NCI-H1105 treated with DMSO at 0.1 percent for 48 hours (cell line): ENCODE results near the gene NOL7.

Experiments
- DNase-seq: peaks from one replicate; lab custom pipeline; 2025; lab: John Stamatoyannopoulos, UW

NOL7 gene

DNA sequence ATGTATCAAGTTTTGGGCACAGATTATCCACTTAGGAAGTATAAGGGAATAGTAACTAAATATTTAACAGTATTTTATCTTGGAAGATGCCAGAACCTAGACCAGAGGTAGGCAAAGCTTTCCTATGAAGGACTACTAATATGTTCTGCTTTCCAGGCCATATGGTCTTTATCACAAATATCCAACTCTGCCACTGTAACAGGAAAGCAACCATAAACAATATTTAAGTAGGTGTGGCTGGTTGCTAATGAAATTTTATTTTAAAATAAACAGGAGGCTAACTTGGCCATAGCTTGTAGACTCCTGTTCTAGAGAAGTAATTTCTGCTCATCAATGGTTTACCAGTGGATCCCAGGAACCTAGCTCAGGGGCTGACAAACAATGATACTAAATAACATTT lies 39.4 kb downstream of the NOL7 start:
- no peak for DNase-seq

DNA sequence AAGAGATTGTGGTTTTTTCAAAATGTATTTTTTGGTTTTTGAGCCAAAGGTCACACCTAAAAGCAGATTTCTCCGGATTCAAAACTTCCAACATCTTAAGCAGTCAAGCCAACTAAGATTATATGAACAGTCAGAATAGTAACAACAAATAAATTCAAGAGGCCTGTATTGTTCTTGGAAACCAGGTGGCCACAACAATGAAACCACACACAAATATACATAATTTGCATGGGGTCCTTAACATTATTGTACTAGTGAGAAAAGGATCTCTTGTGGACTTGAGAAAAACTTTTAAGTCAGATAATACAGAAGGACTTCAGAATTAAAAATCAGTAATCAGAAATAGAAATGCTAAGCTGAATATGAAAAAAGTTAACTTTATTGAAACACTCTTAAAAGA lies 40.6 kb downstream of the NOL7 start:
- DNase-seq, result no peak

GRCh38 chr6:13660273-13660672 lies 45.1 kb downstream of the NOL7 start:
- DNase-seq, result no peak

DNA sequence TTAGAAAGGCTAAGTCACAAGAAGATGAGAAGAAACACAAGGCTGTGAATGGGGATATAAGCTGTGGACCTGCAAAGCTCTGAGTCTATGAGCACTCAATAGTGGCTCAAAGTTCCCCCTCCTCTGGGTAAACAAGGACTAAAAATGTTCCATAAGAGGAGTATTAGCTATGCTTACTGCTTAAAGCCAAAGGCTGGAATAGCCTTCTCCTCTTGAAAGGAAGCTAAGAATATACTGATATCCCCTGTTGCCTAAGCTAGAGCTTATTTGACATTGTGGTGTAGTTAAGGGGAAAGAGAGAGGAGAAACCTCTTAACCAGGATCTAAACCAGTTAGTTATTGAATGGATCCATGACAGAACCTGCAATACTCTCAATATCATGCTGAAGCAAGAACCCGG lies 45.8 kb downstream of the NOL7 start:
- no peak for DNase-seq

DNA sequence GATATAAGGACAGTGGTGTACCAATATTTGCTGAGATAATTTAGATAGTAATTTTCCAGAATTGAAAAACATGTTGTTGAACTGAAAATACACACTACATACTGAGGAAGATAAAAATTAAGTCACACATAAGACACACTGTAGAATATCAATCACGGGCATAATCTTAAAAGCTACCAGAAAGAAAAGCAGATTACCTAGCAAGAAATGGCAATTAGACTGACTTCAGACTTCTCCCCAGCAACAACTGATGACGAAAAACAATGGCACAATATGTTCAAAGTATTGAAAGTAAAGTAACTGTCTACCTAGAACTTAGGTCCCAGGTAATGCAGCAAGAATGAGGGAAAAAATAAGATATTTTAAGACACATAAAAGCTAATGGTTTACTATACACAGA lies 46.5 kb downstream of the NOL7 start:
- DNase-seq, result no peak

DNA sequence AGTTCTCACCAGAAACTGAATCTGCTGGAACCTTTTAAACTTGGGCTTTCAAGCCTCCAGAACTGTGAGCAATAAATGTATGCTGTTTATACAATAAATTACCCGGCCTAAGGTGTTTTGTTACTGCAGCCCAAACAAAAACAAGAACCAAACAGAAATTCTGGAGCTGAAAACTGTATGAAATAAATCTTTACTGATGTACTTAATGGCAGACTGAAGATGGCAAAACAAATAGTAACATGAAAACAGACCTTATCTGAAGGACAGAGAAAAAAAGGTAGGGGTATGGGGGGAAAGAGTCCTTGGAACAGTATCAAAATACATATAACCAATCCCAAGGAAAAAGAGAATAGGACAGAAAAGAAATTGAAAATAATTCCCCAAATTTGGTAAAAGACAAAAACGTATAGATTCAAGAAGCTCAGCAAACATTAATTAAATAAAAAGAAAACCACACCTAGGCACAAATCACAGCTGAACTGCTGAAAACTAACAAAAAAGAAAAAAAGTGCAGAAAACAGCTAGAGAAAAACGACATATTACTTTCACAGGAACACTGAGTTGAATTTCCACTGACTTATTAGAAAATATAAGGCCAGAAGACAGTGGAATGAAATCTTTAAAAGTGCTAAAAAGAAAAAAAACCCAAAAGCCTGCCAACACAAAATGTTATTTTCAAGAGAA lies 47.7 kb downstream of the NOL7 start:
- no peak for DNase-seq

- DNase-seq, result no peak
Measured at GRCh38 chr6:13663986-13664385, 48.9 kb downstream of the NOL7 start.

- no peak for DNase-seq
Measured at GRCh38 chr6:13664703-13665352, 49.7 kb downstream of the NOL7 start.

- DNase-seq, result no peak
Measured at GRCh38 chr6:13666194-13667105, 51.3 kb downstream of the NOL7 start.

- no peak for DNase-seq
Measured at GRCh38 chr6:13667655-13668054, 52.5 kb downstream of the NOL7 start.

DNA sequence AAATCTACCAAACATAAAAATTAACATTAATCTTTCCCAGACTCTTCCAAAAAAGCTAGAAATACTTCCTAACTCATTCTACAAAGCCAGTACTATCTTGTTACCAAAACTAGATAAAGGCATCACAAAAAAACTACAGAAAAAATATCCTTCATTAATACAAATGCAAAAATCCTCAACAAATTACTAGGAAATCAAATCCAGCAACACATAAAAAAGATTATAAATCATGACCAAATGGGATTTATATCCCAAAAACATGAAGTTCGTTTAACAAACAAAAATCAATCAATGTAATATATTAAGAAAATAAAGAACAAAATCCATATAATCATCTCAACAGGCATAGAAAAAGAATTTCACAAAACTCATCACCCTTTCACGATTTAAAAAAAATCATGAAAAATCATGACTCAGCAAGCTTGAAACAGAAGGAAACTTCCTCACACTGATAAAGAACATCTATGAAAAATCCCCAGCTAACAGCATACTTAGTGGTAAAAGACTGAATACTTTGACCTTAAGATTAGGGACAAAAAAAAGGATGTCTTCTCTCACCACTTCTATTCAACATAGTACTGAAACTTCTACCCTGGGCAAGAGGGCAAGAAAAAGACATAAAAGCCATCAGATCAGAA lies 53.3 kb downstream of the NOL7 start:
- no peak for DNase-seq

DNA sequence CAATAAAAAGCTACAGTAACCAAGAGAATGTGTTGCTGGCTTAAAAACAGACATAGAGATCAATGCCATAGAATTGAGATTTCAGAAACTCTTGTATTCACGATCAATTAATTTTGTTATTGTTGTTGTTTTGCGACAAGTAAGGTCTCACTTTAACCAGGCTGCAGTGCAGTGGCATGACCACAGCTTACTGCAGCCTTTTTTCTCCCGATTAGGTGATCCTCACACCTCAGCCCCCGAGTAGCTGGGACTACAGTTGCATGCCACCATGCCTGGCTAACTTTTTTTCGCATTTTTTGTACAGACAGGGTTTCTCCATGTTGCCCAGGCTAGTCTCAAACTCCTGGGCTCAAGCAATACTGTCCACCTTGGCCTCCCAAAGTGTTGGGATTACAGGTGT lies 54.3 kb downstream of the NOL7 start:
- DNase-seq, result no peak
